Trophoblast cell (in vitro differentiated cells and primary cell): ENCODE measurements around the gene SNPH.
A peak's percentile ranks its signal among the peaks of the same experiment; 100 is the strongest.

ENCODE experiments used
- DNase-seq, 2 donors: peaks; one replicate each; pipeline ENCODE4 v3.0.0-alpha.2; 2016
- H2AFZ ChIP-seq: 2 replicates; pipeline ENCODE4 v1.6.1; 2013; ENCODE audit warnings: low read length, moderate library complexity, mild to moderate bottlenecking; ENCODE audit not compliant: insufficient read depth, poor library complexity
- H2AK5ac ChIP-seq: 2 replicates; pipeline ENCODE4 v1.6.1; 2013; ENCODE audit warnings: mild to moderate bottlenecking, low read length
- H2BK120ac ChIP-seq: 2 replicates; pipeline ENCODE4 v1.6.1; 2013; ENCODE audit warnings: low read length, mild to moderate bottlenecking, moderate library complexity; ENCODE audit not compliant: insufficient read depth, poor library complexity
- H2BK12ac ChIP-seq: 2 replicates; pipeline ENCODE4 v1.6.1; 2013; ENCODE audit warnings: mild to moderate bottlenecking, low read length, moderate library complexity
- H2BK5ac ChIP-seq: 2 replicates; pipeline ENCODE4 v1.6.1; 2013; ENCODE audit warnings: low read length, low read depth, moderate library complexity, mild to moderate bottlenecking; ENCODE audit not compliant: poor library complexity
- H3K14ac ChIP-seq: 2 replicates; pipeline ENCODE4 v1.6.1; 2013; ENCODE audit warnings: mild to moderate bottlenecking, low read length
- H3K18ac ChIP-seq: 2 replicates; pipeline ENCODE4 v1.6.1; 2013; ENCODE audit warnings: mild to moderate bottlenecking, low read length
- H3K23ac ChIP-seq: 2 replicates; pipeline ENCODE4 v1.6.1; 2013; ENCODE audit warnings: low read length
- H3K27ac ChIP-seq: 2 replicates; pipeline ENCODE4 v1.5.1; 2013; ENCODE audit warnings: low read depth, mild to moderate bottlenecking, inconsistent platforms, low read length, moderate library complexity
- H3K27me3 ChIP-seq: 2 replicates; pipeline ENCODE4 v1.6.1; 2013; ENCODE audit warnings: inconsistent platforms, mild to moderate bottlenecking, low read length, moderate library complexity; ENCODE audit not compliant: insufficient read depth
- H3K36me3 ChIP-seq, 2 experiments: 1 replicate in 1 of 2; 2 replicates in 1 of 2; pipeline ENCODE4 v1.6.1; 2013; ENCODE audit warnings: low read length in 2 of 2, mild to moderate bottlenecking in 2 of 2, moderate library complexity in 1 of 2; ENCODE audit not compliant: insufficient read depth in 2 of 2, control insufficient read depth in 1 of 2
- H3K4ac ChIP-seq: 2 replicates; pipeline ENCODE4 v1.6.1; 2013; ENCODE audit warnings: low read depth, mild to moderate bottlenecking, low read length, moderate library complexity
- H3K4me1 ChIP-seq, 2 experiments: 1 replicate in 1 of 2; 2 replicates in 1 of 2; pipeline ENCODE4 v1.6.1; 2013; ENCODE audit warnings: low read length in 2 of 2, mild to moderate bottlenecking in 2 of 2, moderate library complexity in 1 of 2; ENCODE audit not compliant: insufficient read depth in 2 of 2, control insufficient read depth in 1 of 2
- H3K4me2 ChIP-seq: 2 replicates; pipeline ENCODE4 v1.6.1; 2013; ENCODE audit warnings: inconsistent platforms, mild to moderate bottlenecking, low read length, moderate library complexity
- H3K4me3 ChIP-seq: 2 replicates; pipeline ENCODE4 v1.5.1; 2013; ENCODE audit warnings: mild to moderate bottlenecking, low read depth, low read length, inconsistent platforms
- H3K79me1 ChIP-seq: one replicate; pipeline ENCODE4 v1.6.1; 2013; ENCODE audit warnings: low read length
- H3K79me2 ChIP-seq: 2 replicates; pipeline ENCODE4 v1.6.1; 2013; ENCODE audit warnings: low read length, mild to moderate bottlenecking; ENCODE audit not compliant: control insufficient read depth, insufficient read depth, poor library complexity
- H3K9ac ChIP-seq: 2 replicates; pipeline ENCODE4 v1.6.1; 2013; ENCODE audit warnings: mild to moderate bottlenecking, low read length
- H3K9me3 ChIP-seq: 2 replicates; pipeline ENCODE4 v1.6.1; 2013; ENCODE audit warnings: low read depth, mild to moderate bottlenecking, control low read depth, inconsistent platforms, low read length; ENCODE audit not compliant: insufficient read depth
- H4K12ac ChIP-seq: 2 replicates; pipeline ENCODE4 v1.6.1; 2013; ENCODE audit warnings: low read depth, mild to moderate bottlenecking, low read length, moderate library complexity
- H4K8ac ChIP-seq: 2 replicates; pipeline ENCODE4 v1.6.1; 2013; ENCODE audit warnings: low read depth, mild to moderate bottlenecking, low read length, moderate library complexity
- H4K91ac ChIP-seq: one replicate; pipeline ENCODE4 v1.6.1; 2013; ENCODE audit warnings: low read depth, mild to moderate bottlenecking, low read length, moderate library complexity
- WGBS: extraction: QIAGEN DNeasy Blood & Tissue Kit; methylation state at CpG from one replicate; pipeline ENCODE4 v1.1.7; 2013; ENCODE audit warnings: missing lambda C conversion rate; ENCODE audit not compliant: insufficient read length, insufficient coverage; ENCODE audit errors: extremely low coverage; 5-methylcytosine and 5-hydroxymethylcytosine counted together

Gene SNPH

GRCh38 chr20:1326031-1326930, 60.2 kb downstream of the SNPH start:
- H3K27ac ChIP-seq, result peak overlapping the region; percentile 87
- peak overlapping the region; percentile 78 for H3K4me2 ChIP-seq
- H4K12ac ChIP-seq, result peak overlapping the region; percentile 28
- peak overlapping the region; percentile 82 for H2BK120ac ChIP-seq
- H2AK5ac ChIP-seq, result peak overlapping the region; percentile 60
- H2BK5ac ChIP-seq, result peak overlapping the region; percentile 29
- no peak for DNase-seq
- peak overlapping the region; percentile 88 for H3K18ac ChIP-seq
- H3K79me2 ChIP-seq, result peaks cover 7% of the 10 kb centered on the region
- H2BK12ac ChIP-seq, result peak overlapping the region; percentile 56
- H4K91ac ChIP-seq, result peak overlapping the region; percentile 72
- no peaks in the 10 kb centered on the region for H3K9me3 ChIP-seq
- WGBS, result no CpG with 5 or more reads among the region's 10 CpGs
- H3K9ac ChIP-seq, result peak overlapping the region; percentile 25
- peak overlapping the region; percentile 84 for H3K4ac ChIP-seq
- peak overlapping the region; percentile 55 for H3K14ac ChIP-seq
- peak overlapping the region; percentile 79 for H3K4me3 ChIP-seq
- peaks cover 13 to 15% of the 10 kb centered on the region in 2 experiments for H3K4me1 ChIP-seq
- H3K23ac ChIP-seq, result no peak overlapping the region
- no peaks in the 10 kb centered on the region for H3K27me3 ChIP-seq
- peaks cover 0 to 3% of the 10 kb centered on the region in 2 experiments for H3K36me3 ChIP-seq
- peak overlapping the region; percentile 23 for H2AFZ ChIP-seq
- peaks cover 10% of the 10 kb centered on the region for H3K79me1 ChIP-seq
- peak overlapping the region; percentile 95 for H4K8ac ChIP-seq

- no CpG with 5 or more reads among the region's 8 CpGs for WGBS
- Histone ChIP-seq H2BK120ac (no peak overlapping the region), H3K4ac (no peak overlapping the region), H3K27me3 (no peaks in the 10 kb centered on the region), H3K4me1 (peaks cover 13 to 15% of the 10 kb centered on the region in 2 experiments), H3K9me3 (no peaks in the 10 kb centered on the region), H2AK5ac (no peak overlapping the region), H3K79me1 (peaks cover 10% of the 10 kb centered on the region), H3K4me2 (no peak overlapping the region), H2AFZ (no peak overlapping the region), H3K79me2 (peaks cover 7% of the 10 kb centered on the region), H4K91ac (no peak overlapping the region), H3K18ac (no peak overlapping the region), H3K4me3 (no peak overlapping the region), H3K9ac (no peak overlapping the region), H3K23ac (no peak overlapping the region), H3K14ac (no peak overlapping the region), H3K27ac (no peak overlapping the region), H3K36me3 (peaks cover 0 to 3% of the 10 kb centered on the region in 2 experiments), H4K12ac (no peak overlapping the region), H2BK12ac (no peak overlapping the region), H2BK5ac (no peak overlapping the region), H4K8ac (no peak overlapping the region)
- no peak for DNase-seq
Measured at GRCh38 chr20:1327241-1327653, 61.2 kb downstream of the SNPH start.

GRCh38 chr20:1327827-1328679, 62.0 kb downstream of the SNPH start:
- no peak overlapping the region for H2BK12ac ChIP-seq
- no peak overlapping the region for H3K23ac ChIP-seq
- peaks cover 7% of the 10 kb centered on the region for H3K79me2 ChIP-seq
- H2AK5ac ChIP-seq, result no peak overlapping the region
- no peak overlapping the region for H3K4me3 ChIP-seq
- peaks cover 13 to 15% of the 10 kb centered on the region in 2 experiments for H3K4me1 ChIP-seq
- no peak overlapping the region for H3K4ac ChIP-seq
- peaks cover 10% of the 10 kb centered on the region for H3K79me1 ChIP-seq
- H2BK5ac ChIP-seq, result no peak overlapping the region
- H3K36me3 ChIP-seq, result peaks cover 4 to 7% of the 10 kb centered on the region in 2 experiments
- no peak overlapping the region for H2AFZ ChIP-seq
- H3K18ac ChIP-seq, result peak overlapping the region; percentile 11
- H2BK120ac ChIP-seq, result no peak overlapping the region
- no peak for DNase-seq
- no peaks in the 10 kb centered on the region for H3K27me3 ChIP-seq
- no peak overlapping the region for H3K4me2 ChIP-seq
- H4K12ac ChIP-seq, result no peak overlapping the region
- no peak overlapping the region for H4K8ac ChIP-seq
- whole genome bisulfite sequencing, result no CpG with 5 or more reads among the region's 7 CpGs
- H3K27ac ChIP-seq, result no peak overlapping the region
- no peak overlapping the region for H3K14ac ChIP-seq
- no peak overlapping the region for H4K91ac ChIP-seq
- H3K9me3 ChIP-seq, result no peaks in the 10 kb centered on the region
- no peak overlapping the region for H3K9ac ChIP-seq

- Histone ChIP-seq H2BK120ac (no peak within 1 kb of the TSS), H3K27me3 (no peaks in the 10 kb centered on the region), H4K12ac (no peak within 1 kb of the TSS), H2AFZ (no peak within 1 kb of the TSS), H3K4me3 (no peak within 1 kb of the TSS), H3K4me1 (peaks cover 13 to 15% of the 10 kb centered on the region in 2 experiments), H2BK5ac (no peak within 1 kb of the TSS), H3K23ac (no peak within 1 kb of the TSS), H3K4ac (no peak within 1 kb of the TSS), H3K4me2 (no peak within 1 kb of the TSS), H3K9me3 (no peaks in the 10 kb centered on the region), H3K14ac (no peak within 1 kb of the TSS), H2BK12ac (no peak within 1 kb of the TSS), H4K91ac (no peak within 1 kb of the TSS), H3K27ac (no peak within 1 kb of the TSS), H3K18ac (peak within 1 kb of the TSS; percentile 11), H4K8ac (no peak within 1 kb of the TSS), H3K79me1 (peaks cover 10% of the 10 kb centered on the region), H3K9ac (no peak within 1 kb of the TSS), H2AK5ac (no peak within 1 kb of the TSS), H3K79me2 (peaks cover 7% of the 10 kb centered on the region), H3K36me3 (peaks cover 5 to 9% of the 10 kb centered on the region in 2 experiments)
- DNase-seq, result no peak
- no CpG with 5 or more reads among the region's 8 CpGs for WGBS
Measured at GRCh38 chr20:1328680-1329330, 62.7 kb downstream of the SNPH start, which contains the start of gene SDCBP2. TSS of gene SDCBP2 (minus strand) at chr20:1329139. CDS start at chr20:1320416, 8,723 bp downstream.
